Measurements from ENCODE around the gene STK32B. TPM values are rescaled to one million over a fixed set of nuclear protein-coding genes. Genes with fewer than 3 reads are reported as not detected.
"Not testable (repeated sequence)": the region's sequence is repeated elsewhere in the genome, so short reads cannot be mapped to it uniquely, and the experiment has no call there.

The STK32B gene
- total RNA-seq, 1 experiment from 2014 or later, result 0.37 TPM

GRCh38 chr4:5066968-5067367 lies 15.7 kb downstream of the STK32B start:
- not testable (repeated sequence) for DNase-seq (ENCODE audit: low read depth)

GRCh38 chr4:5067908-5068307 lies 16.6 kb downstream of the STK32B start:
- no peak for DNase-seq (ENCODE audit: low read depth)

GRCh38 chr4:5069901-5070300 lies 18.6 kb downstream of the STK32B start:
- no peak for DNase-seq (ENCODE audit: low read depth)

GRCh38 chr4:5072948-5073347 lies 21.7 kb downstream of the STK32B start:
- no peak for DNase-seq (ENCODE audit: low read depth)

- DNase-seq (ENCODE audit: low read depth), result no peak
Observed at GRCh38 chr4:5078009-5078408, 26.7 kb downstream of the STK32B start.

GRCh38 chr4:5079581-5079980 lies 28.3 kb downstream of the STK32B start:
- DNase-seq (ENCODE audit: low read depth), result no peak

- no peak for DNase-seq (ENCODE audit: low read depth)
Observed at GRCh38 chr4:5081441-5081999, 30.2 kb downstream of the STK32B start.

GRCh38 chr4:5082376-5082775 lies 31.1 kb downstream of the STK32B start:
- DNase-seq (ENCODE audit: low read depth), result no peak

- DNase-seq (ENCODE audit: low read depth), result no peak
Observed at GRCh38 chr4:5084911-5085475, 33.7 kb downstream of the STK32B start.

- no peak for DNase-seq (ENCODE audit: low read depth)
Observed at GRCh38 chr4:5086535-5086934, 35.3 kb downstream of the STK32B start.

GRCh38 chr4:5096261-5096660 lies 45.0 kb downstream of the STK32B start:
- no peak for DNase-seq (ENCODE audit: low read depth)

GRCh38 chr4:5098176-5098575 lies 46.9 kb downstream of the STK32B start:
- no peak for DNase-seq (ENCODE audit: low read depth)

- no peak for DNase-seq (ENCODE audit: low read depth)
Observed at GRCh38 chr4:5100336-5100735, 49.1 kb downstream of the STK32B start.

- no peak for DNase-seq (ENCODE audit: low read depth)
Observed at GRCh38 chr4:5100986-5101385, 49.7 kb downstream of the STK32B start.

- DNase-seq (ENCODE audit: low read depth), result no peak
Observed at GRCh38 chr4:5101571-5101970, 50.3 kb downstream of the STK32B start.

GRCh38 chr4:5110901-5111300 lies 59.6 kb downstream of the STK32B start:
- DNase-seq (ENCODE audit: low read depth), result no peak

- DNase-seq (ENCODE audit: low read depth), result no peak
Observed at GRCh38 chr4:5112333-5113095, 61.2 kb downstream of the STK32B start.

- DNase-seq (ENCODE audit: low read depth), result no peak
Observed at GRCh38 chr4:5114950-5115349, 63.7 kb downstream of the STK32B start.

- no peak for DNase-seq (ENCODE audit: low read depth)
Observed at GRCh38 chr4:5118091-5118786, 67.0 kb downstream of the STK32B start.

- no peak for DNase-seq (ENCODE audit: low read depth)
Observed at GRCh38 chr4:5118994-5119835, 67.9 kb downstream of the STK32B start.

GRCh38 chr4:5120067-5120466 lies 68.8 kb downstream of the STK32B start:
- no peak for DNase-seq (ENCODE audit: low read depth)
